AG09309 (cell line): ENCODE results near the gene TOX4.
A peak's percentile ranks its signal among the peaks of the same experiment; 100 is the strongest.

ENCODE experiments used
- DNase-seq: peaks from one replicate; pipeline ENCODE4 v3.0.0-alpha.2; 2010; ENCODE audit warnings: low read depth
- H3K4me3 ChIP-seq: 2 replicates; pipeline ENCODE4 v1.5.1; 2011; ENCODE audit warnings: mild to moderate bottlenecking, low read depth, low read length, moderate library complexity; ENCODE audit not compliant: control insufficient read depth
- TF ChIP-seq, protein P1 (sequence below): IDR thresholded peaks from 2 replicates; pipeline ENCODE4 v1.5.1; 2011; ENCODE audit warnings: mild to moderate bottlenecking, low read depth, low read length, inconsistent platforms; ENCODE audit not compliant: insufficient read depth, control insufficient read depth; ENCODE audit errors: missing control alignments

Gene TOX4

DNA sequence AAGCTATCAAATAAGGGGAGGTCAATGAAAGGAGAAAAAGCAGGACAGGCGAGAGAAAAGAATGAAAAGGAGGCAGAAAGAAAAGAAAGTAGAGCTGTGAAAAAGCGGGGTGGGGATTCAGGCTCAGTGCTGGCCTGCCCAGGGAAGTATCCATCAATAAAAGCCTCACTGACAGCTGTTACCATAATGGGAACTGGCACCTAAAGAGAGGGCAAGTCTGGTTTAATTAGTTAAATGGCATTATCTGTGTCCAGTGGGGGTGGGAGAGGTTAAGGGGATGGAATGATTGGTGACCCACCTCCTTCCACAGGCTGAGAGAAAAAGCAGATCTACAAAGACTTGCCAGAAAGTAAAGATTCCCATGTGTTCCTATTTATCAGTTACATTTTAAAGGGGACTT is 41.7 kb downstream of the TOX4 start:
- DNase-seq, result no peak
- TF ChIP-seq, protein P1, sequence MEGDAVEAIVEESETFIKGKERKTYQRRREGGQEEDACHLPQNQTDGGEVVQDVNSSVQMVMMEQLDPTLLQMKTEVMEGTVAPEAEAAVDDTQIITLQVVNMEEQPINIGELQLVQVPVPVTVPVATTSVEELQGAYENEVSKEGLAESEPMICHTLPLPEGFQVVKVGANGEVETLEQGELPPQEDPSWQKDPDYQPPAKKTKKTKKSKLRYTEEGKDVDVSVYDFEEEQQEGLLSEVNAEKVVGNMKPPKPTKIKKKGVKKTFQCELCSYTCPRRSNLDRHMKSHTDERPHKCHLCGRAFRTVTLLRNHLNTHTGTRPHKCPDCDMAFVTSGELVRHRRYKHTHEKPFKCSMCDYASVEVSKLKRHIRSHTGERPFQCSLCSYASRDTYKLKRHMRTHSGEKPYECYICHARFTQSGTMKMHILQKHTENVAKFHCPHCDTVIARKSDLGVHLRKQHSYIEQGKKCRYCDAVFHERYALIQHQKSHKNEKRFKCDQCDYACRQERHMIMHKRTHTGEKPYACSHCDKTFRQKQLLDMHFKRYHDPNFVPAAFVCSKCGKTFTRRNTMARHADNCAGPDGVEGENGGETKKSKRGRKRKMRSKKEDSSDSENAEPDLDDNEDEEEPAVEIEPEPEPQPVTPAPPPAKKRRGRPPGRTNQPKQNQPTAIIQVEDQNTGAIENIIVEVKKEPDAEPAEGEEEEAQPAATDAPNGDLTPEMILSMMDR, result no peak
- no peak overlapping the region for H3K4me3 ChIP-seq

DNA sequence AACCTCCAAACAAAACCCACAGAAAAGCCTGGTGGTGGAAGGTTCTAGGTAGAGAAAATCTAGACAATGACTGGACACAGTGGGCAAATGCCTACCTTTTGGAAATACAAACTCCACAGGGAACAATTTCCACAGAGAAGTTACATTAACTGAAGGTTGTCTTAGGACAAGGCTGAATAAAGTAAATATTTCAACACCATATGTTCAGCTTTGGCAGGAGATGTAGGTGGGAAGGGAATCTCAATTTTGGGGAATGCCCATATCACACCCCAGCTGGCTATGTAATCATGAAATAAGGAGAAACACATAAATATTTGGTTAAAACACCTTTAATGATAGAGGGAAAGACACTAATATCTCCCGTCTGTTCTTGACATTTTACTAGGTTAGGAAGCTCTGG is 43.8 kb downstream of the TOX4 start:
- no peak overlapping the region for H3K4me3 ChIP-seq
- DNase-seq, result no peak
- TF ChIP-seq, protein P1, result no peak

DNA sequence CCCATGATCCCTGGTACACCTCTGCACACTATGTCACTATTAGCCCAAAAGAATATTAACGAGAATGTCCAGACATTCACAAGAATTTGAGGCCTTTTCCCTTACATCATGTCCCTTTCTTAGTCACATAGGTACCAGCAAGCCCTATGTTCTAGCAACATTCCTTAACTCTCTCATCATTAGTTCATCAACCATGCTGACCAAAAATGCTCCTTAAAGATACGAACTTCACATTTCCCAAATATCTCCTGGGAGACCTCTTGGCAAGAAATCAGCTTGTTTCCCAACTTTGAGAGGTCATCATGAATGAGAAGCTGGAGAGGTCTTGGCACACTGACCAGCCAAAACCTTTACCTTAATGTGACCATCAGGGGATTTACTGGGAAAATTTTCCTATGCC is 44.5 kb downstream of the TOX4 start:
- DNase-seq, result no peak
- H3K4me3 ChIP-seq, result no peak overlapping the region
- TF ChIP-seq, protein P1, result no peak

DNA sequence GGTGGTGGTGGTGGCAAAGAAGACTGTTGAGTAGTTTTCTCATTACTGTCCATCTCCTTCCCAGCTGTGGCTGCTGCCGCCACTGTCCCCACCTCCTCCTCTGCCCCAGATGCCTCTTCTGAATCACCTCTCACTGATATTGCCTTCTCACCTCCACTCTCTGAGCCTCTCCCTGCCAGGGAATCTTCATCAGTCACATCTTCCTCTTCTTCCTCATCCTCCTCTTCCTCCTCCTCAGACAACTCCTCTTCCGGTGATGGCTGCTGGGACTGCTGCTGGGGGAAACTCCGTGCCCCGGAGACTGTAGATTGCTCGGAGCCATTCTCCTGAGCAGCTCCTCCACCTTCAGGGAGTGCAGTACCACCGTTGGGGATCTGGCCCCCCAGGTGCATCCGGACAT is 46.2 kb downstream of the TOX4 start:
- TF ChIP-seq, protein P1, result no peak
- H3K4me3 ChIP-seq, result no peak overlapping the region
- no peak for DNase-seq

DNA sequence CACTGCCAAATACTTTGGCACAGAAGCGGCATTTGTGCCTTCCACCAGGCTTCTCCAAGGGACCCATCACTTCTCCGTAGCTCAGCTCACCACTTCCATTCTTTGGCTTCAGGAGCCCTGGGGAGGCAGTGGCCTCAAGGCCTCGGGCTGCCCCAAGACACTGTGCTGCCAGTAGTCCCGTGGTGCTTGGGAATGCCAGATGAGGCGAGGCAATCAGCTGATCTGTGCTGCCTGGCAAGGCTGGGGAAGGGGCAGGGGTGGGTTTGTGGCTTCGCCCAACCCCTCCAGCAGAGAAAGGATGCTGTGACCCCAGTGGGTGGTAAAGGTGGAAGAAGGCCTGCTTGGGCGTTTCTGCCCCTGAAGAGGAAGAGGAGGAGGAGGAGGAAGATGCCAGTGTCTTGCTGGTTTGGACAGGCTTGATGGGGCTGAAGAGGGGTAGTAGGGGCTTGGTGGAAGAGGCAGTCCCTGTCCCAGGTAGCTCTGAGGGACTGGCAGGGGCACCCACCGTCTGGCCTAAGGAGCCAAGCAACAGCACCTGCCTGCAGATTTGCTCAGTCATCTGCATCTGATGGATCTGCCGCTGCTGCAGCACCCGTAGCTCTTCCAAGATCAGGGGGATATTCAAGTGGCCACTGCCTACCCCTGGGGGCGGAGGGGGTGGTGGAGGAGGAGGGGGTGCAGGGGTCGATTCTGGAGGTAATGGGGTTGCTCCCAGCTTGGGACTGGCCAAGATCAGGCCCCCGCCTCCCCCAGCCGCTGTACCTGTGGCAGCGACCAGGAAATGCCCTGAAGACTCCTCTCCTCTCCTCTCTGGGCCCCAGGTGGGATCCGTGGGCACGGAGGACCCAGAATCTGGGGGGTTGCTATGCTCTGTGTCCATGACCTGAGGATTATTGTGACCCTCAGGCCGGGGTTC is 47.8 kb downstream of the TOX4 start:
- no peak overlapping the region for H3K4me3 ChIP-seq
- no peak for DNase-seq
- TF ChIP-seq, protein P1, result no peak

DNA sequence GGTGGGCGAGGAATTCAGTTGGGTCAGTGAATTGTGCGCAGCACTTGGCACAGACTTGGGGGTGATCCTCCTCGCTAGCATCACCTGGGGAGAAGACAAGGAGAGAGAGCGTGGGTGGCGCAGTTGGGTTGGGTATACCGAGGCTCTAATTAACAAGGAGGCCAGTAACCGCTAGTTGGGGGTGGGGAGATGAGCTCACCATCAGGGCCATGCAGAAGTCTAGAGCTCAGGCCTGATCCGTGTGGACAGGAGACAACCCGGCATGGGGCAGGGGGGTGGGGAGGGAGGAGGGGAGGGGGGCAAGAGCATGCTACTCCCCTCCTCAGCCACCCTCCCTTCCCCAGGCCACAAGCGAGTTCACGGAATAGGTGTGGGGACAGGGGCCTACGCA is 48.6 kb downstream of the TOX4 start:
- H3K4me3 ChIP-seq, result peak overlapping the region; percentile 81
- DNase-seq, result no peak
- TF ChIP-seq, protein P1, result no peak
